PFSK-1 (cell line): Measurements from ENCODE around the gene ADAT2.

Experiments
- POLR2AphosphoS5 ChIP-seq: IDR thresholded peaks from 2 replicates; pipeline ENCODE4 v1.6.1; 2012; ENCODE audit warnings: low read depth, mild to moderate bottlenecking, control low read depth, low read length, moderate library complexity
- SIN3A ChIP-seq: IDR thresholded peaks from 2 replicates; pipeline ENCODE4 v1.6.1; 2012; ENCODE audit warnings: mild to moderate bottlenecking, low read length, moderate library complexity, borderline replicate concordance; ENCODE audit not compliant: insufficient read depth
- TAF1 ChIP-seq: IDR thresholded peaks from 2 replicates; pipeline ENCODE4 v1.6.1; 2012; ENCODE audit warnings: low read length, control low read depth, borderline replicate concordance; ENCODE audit not compliant: insufficient read depth
- TF ChIP-seq, protein P1 (sequence below), 2 experiments: IDR thresholded peaks; 2 replicates each; pipeline versions ENCODE4 v1.6.1 to v1.8.0; 2011 to 2012; ENCODE audit warnings: low read depth in 2 of 2, low read length in 2 of 2, control low read depth in 1 of 2, inconsistent platforms in 1 of 2, mild to moderate bottlenecking in 1 of 2, moderate library complexity in 1 of 2; ENCODE audit not compliant: insufficient read depth in 1 of 2

DNA sequence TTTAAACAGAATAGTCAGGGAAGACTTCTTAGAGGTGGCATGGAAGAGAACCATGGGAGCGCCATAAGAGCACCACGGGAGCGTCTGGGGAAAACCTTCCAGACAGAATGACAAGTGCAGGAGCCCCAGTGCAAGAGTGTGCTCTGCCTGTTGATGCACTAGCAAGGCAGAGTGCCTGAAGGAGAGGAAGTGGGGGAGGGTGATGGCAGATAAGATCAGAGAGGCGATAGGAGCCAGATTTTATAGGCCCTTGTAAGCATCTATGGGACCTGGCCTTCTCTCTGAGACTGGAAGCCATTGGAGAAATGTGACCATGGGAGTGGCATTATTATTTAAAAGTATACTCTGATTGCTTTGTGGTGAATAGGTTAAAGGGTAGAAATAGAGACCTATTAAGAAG, 47.9 kb upstream of the ADAT2 start:
- TF ChIP-seq POLR2AphosphoS5, result no peak
- TF ChIP-seq TAF1, result no peak
- TF ChIP-seq, protein P1, sequence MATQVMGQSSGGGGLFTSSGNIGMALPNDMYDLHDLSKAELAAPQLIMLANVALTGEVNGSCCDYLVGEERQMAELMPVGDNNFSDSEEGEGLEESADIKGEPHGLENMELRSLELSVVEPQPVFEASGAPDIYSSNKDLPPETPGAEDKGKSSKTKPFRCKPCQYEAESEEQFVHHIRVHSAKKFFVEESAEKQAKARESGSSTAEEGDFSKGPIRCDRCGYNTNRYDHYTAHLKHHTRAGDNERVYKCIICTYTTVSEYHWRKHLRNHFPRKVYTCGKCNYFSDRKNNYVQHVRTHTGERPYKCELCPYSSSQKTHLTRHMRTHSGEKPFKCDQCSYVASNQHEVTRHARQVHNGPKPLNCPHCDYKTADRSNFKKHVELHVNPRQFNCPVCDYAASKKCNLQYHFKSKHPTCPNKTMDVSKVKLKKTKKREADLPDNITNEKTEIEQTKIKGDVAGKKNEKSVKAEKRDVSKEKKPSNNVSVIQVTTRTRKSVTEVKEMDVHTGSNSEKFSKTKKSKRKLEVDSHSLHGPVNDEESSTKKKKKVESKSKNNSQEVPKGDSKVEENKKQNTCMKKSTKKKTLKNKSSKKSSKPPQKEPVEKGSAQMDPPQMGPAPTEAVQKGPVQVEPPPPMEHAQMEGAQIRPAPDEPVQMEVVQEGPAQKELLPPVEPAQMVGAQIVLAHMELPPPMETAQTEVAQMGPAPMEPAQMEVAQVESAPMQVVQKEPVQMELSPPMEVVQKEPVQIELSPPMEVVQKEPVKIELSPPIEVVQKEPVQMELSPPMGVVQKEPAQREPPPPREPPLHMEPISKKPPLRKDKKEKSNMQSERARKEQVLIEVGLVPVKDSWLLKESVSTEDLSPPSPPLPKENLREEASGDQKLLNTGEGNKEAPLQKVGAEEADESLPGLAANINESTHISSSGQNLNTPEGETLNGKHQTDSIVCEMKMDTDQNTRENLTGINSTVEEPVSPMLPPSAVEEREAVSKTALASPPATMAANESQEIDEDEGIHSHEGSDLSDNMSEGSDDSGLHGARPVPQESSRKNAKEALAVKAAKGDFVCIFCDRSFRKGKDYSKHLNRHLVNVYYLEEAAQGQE (IDR thresholded peaks at IDR 0.05; ENCODE audit: insufficient read depth in 1 of 2, low read depth in 2 of 2, low read length in 2 of 2), result no peak
- no peak for TF ChIP-seq SIN3A
